ENCODE measurements around the gene PIK3R4.

The PIK3R4 gene

DNA sequence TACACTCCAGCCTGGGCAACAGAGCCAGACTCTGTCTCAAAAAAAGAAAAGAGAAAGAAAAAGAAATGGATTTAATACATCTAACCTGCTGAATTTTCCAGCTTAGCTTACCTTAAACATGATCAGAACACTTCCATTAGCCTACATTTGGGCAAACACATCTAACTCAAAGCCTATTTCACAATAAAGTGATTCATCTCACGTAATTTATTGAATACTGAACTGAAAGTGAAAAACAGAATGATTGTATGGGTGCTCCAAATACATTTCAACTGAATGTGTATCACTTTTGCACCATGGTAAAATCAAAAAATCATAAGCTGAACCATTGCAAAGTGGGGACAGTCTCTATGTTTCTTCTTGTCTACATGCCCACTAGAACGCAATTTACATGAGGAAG lies 9.0 kb downstream of the PIK3R4 start:
- Histone ChIP-seq H3K4me3 (ENCODE audit: insufficient read depth in 1 of 2, low read depth in 1 of 2, low read length in 2 of 2) (peak overlapping the region in 1 of 2 experiments; percentile 48), H2AFZ (ENCODE audit: low read depth, low read length) (no peak overlapping the region), H3K23ac (ENCODE audit: low read length in 2 of 2) (no peak overlapping the region), H3K27me3 (ENCODE audit: control insufficient read depth in 1 of 2, insufficient read depth in 1 of 2, low read length in 2 of 2) (no peaks in the 10 kb centered on the region), H2BK5ac (ENCODE audit: low read depth, low read length, poor library complexity, severe bottlenecking) (no peak overlapping the region), H3K4ac (ENCODE audit: low read depth in 1 of 2, low read length in 2 of 2) (no peak overlapping the region), H4K91ac (ENCODE audit: low read length) (no peak overlapping the region), H2AK5ac (ENCODE audit: low read length, severe bottlenecking) (no peak overlapping the region), H3K14ac (ENCODE audit: low read length in 2 of 2) (no peak overlapping the region), H3K4me2 (ENCODE audit: low read length, poor library complexity, severe bottlenecking) (no peak overlapping the region), H2BK12ac (ENCODE audit: low read length in 2 of 2) (no peak overlapping the region), H2BK15ac (ENCODE audit: low read depth, poor library complexity, severe bottlenecking) (no peak overlapping the region), H3K9ac (ENCODE audit: low read length) (peak overlapping the region; percentile 34), H3K18ac (ENCODE audit: low read depth in 1 of 2, low read length in 2 of 2) (no peak overlapping the region), H3K4me1 (ENCODE audit: control insufficient read depth, insufficient read depth, low read depth, low read length) (no peaks in the 10 kb centered on the region), H4K8ac (ENCODE audit: low read length) (no peak overlapping the region), H3K27ac (ENCODE audit: low read length, poor library complexity, severe bottlenecking) (no peak overlapping the region), H2BK120ac (ENCODE audit: low read depth, low read length) (no peak overlapping the region), H3K79me1 (replicated peaks; ENCODE audit: low read length, poor library complexity, severe bottlenecking) (peaks cover 18% of the 10 kb centered on the region), H3K9me3 (ENCODE audit: control insufficient read depth, low read length) (no peaks in the 10 kb centered on the region), H3K36me3 (ENCODE audit: control insufficient read depth in 1 of 2, insufficient read depth in 2 of 2, low read depth in 1 of 2, low read length in 2 of 2) (peaks cover 0 to 57% of the 10 kb centered on the region in 2 experiments)
- WGBS = no CpG with 5 or more reads among the region's 2 CpGs
- DNase-seq = peak; percentile 12

DNA sequence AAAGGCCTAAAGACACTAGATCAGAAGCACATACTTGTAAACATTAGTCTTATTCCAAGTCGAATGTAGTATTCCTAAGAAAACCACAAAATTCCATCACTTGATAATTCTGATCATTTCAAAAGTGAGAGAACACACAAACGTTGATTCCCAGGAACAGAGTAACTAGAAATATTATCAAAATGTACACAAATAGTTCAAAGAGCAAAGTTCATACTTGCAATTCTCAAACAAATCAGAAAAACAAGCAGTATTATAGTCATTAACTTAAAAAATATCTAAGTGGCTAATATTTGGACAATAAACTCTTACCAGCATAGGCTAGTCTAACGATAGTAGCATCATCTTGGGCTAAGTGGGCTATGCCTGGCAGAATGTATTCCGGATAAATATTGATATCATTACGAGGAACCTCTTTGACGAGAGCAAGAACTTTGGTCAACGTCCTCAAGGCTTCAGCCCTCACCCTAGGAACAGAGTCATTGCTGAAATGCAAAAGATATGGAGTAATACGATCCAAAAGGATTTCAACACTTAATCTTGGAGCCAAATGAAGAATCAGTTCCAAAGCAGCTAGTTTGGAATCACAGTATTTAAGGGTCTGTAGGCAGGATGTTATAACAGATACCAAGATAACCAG lies 13.3 kb downstream of the PIK3R4 start:
- Histone ChIP-seq H2BK5ac (ENCODE audit: low read depth, low read length, poor library complexity, severe bottlenecking) (no peak overlapping the region), H3K4me1 (ENCODE audit: control insufficient read depth, insufficient read depth, low read depth, low read length) (no peaks in the 10 kb centered on the region), H3K4me2 (ENCODE audit: low read length, poor library complexity, severe bottlenecking) (no peak overlapping the region), H3K4me3 (ENCODE audit: insufficient read depth in 1 of 2, low read depth in 1 of 2, low read length in 2 of 2) (no peak overlapping the region), H3K23ac (ENCODE audit: low read length in 2 of 2) (no peak overlapping the region), H2BK15ac (ENCODE audit: low read depth, poor library complexity, severe bottlenecking) (no peak overlapping the region), H3K9ac (ENCODE audit: low read length) (no peak overlapping the region), H3K36me3 (ENCODE audit: control insufficient read depth in 1 of 2, insufficient read depth in 2 of 2, low read depth in 1 of 2, low read length in 2 of 2) (peaks cover 0 to 42% of the 10 kb centered on the region in 2 experiments), H4K91ac (ENCODE audit: low read length) (no peak overlapping the region), H3K27me3 (ENCODE audit: control insufficient read depth in 1 of 2, insufficient read depth in 1 of 2, low read length in 2 of 2) (no peaks in the 10 kb centered on the region), H3K27ac (ENCODE audit: low read length, poor library complexity, severe bottlenecking) (no peak overlapping the region), H2BK120ac (ENCODE audit: low read depth, low read length) (no peak overlapping the region), H3K9me3 (ENCODE audit: control insufficient read depth, low read length) (no peaks in the 10 kb centered on the region), H3K79me1 (replicated peaks; ENCODE audit: low read length, poor library complexity, severe bottlenecking) (peaks cover 15% of the 10 kb centered on the region), H3K4ac (ENCODE audit: low read depth in 1 of 2, low read length in 2 of 2) (no peak overlapping the region), H4K8ac (ENCODE audit: low read length) (no peak overlapping the region), H3K18ac (ENCODE audit: low read depth in 1 of 2, low read length in 2 of 2) (no peak overlapping the region), H2AK5ac (ENCODE audit: low read length, severe bottlenecking) (no peak overlapping the region), H2BK12ac (ENCODE audit: low read length in 2 of 2) (no peak overlapping the region), H3K14ac (ENCODE audit: low read length in 2 of 2) (no peak overlapping the region), H2AFZ (ENCODE audit: low read depth, low read length) (no peak overlapping the region)
- WGBS = over 99% methylated on average over 8 of the region's 8 CpGs
- no peak for DNase-seq

DNA sequence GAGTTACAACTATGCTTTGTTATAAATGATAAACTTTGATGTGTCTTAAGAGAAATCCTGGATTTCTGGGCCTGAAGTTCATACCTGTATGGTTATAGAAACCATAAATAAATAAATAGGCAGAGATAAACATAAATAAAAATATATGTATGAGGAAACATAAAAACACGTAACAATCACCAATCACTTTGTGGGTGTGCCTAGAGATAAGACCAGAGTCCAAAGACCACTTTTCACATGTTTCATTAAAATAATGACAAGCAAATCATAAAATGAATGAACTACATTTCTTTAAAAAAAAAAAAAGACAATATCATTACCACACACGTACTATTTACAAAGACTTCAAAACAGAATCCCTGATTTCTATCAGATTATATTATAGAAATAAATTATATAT lies 14.1 kb downstream of the PIK3R4 start:
- H3K27me3 ChIP-seq (ENCODE audit: control insufficient read depth in 1 of 2, insufficient read depth in 1 of 2, low read length in 2 of 2) = no peaks in the 10 kb centered on the region
- no peaks in the 10 kb centered on the region for H3K9me3 ChIP-seq (ENCODE audit: control insufficient read depth, low read length)
- H4K91ac ChIP-seq (ENCODE audit: low read length) = no peak overlapping the region
- H3K4me3 ChIP-seq (ENCODE audit: insufficient read depth in 1 of 2, low read depth in 1 of 2, low read length in 2 of 2) = no peak overlapping the region
- no peak overlapping the region for H3K27ac ChIP-seq (ENCODE audit: low read length, poor library complexity, severe bottlenecking)
- no peak overlapping the region for H2BK12ac ChIP-seq (ENCODE audit: low read length in 2 of 2)
- H4K8ac ChIP-seq (ENCODE audit: low read length) = no peak overlapping the region
- H3K4ac ChIP-seq (ENCODE audit: low read depth in 1 of 2, low read length in 2 of 2) = no peak overlapping the region
- no peak overlapping the region for H3K23ac ChIP-seq (ENCODE audit: low read length in 2 of 2)
- H3K9ac ChIP-seq (ENCODE audit: low read length) = no peak overlapping the region
- H2BK15ac ChIP-seq (ENCODE audit: low read depth, poor library complexity, severe bottlenecking) = no peak overlapping the region
- H3K4me2 ChIP-seq (ENCODE audit: low read length, poor library complexity, severe bottlenecking) = no peak overlapping the region
- H3K18ac ChIP-seq (ENCODE audit: low read depth in 1 of 2, low read length in 2 of 2) = no peak overlapping the region
- H2AK5ac ChIP-seq (ENCODE audit: low read length, severe bottlenecking) = no peak overlapping the region
- no peaks in the 10 kb centered on the region for H3K4me1 ChIP-seq (ENCODE audit: control insufficient read depth, insufficient read depth, low read depth, low read length)
- H3K79me1 ChIP-seq (replicated peaks; ENCODE audit: low read length, poor library complexity, severe bottlenecking) = peaks cover 15% of the 10 kb centered on the region
- peaks cover 0 to 42% of the 10 kb centered on the region in 2 experiments for H3K36me3 ChIP-seq (ENCODE audit: control insufficient read depth in 1 of 2, insufficient read depth in 2 of 2, low read depth in 1 of 2, low read length in 2 of 2)
- DNase-seq = no peak
- WGBS = no CpG with 5 or more reads among the region's 2 CpGs
- no peak overlapping the region for H2BK120ac ChIP-seq (ENCODE audit: low read depth, low read length)
- H2BK5ac ChIP-seq (ENCODE audit: low read depth, low read length, poor library complexity, severe bottlenecking) = no peak overlapping the region
- H3K14ac ChIP-seq (ENCODE audit: low read length in 2 of 2) = no peak overlapping the region
- H2AFZ ChIP-seq (ENCODE audit: low read depth, low read length) = no peak overlapping the region

DNA sequence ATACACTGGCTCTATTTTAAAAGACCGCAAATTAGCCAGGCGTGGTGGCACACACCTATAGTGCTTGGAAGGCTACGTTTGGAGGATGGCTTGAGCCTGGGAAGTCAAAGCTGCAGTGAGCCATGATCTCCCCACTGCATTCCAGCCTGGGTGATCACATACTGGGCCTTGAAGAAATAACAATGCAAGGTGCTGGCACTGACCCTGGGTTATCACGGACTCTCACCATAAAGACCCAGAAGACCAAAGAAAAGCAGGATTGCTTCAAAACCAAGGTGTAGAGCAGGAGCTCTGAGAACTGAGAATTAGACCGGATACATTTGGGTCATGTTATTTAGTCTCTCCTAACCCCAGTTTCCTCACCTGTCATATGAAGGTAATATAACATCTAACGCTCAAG lies 14.8 kb downstream of the PIK3R4 start:
- H3K9ac ChIP-seq (ENCODE audit: low read length) = no peak overlapping the region
- H2AK5ac ChIP-seq (ENCODE audit: low read length, severe bottlenecking) = no peak overlapping the region
- no peak overlapping the region for H2AFZ ChIP-seq (ENCODE audit: low read depth, low read length)
- H3K9me3 ChIP-seq (ENCODE audit: control insufficient read depth, low read length) = no peaks in the 10 kb centered on the region
- H4K8ac ChIP-seq (ENCODE audit: low read length) = no peak overlapping the region
- no peaks in the 10 kb centered on the region for H3K27me3 ChIP-seq (ENCODE audit: control insufficient read depth in 1 of 2, insufficient read depth in 1 of 2, low read length in 2 of 2)
- peaks cover 11% of the 10 kb centered on the region for H3K79me1 ChIP-seq (replicated peaks; ENCODE audit: low read length, poor library complexity, severe bottlenecking)
- no peak overlapping the region for H2BK12ac ChIP-seq (ENCODE audit: low read length in 2 of 2)
- peaks cover 0 to 42% of the 10 kb centered on the region in 2 experiments for H3K36me3 ChIP-seq (ENCODE audit: control insufficient read depth in 1 of 2, insufficient read depth in 2 of 2, low read depth in 1 of 2, low read length in 2 of 2)
- H3K4me3 ChIP-seq (ENCODE audit: insufficient read depth in 1 of 2, low read depth in 1 of 2, low read length in 2 of 2) = no peak overlapping the region
- H3K18ac ChIP-seq (ENCODE audit: low read depth in 1 of 2, low read length in 2 of 2) = no peak overlapping the region
- no peak overlapping the region for H2BK120ac ChIP-seq (ENCODE audit: low read depth, low read length)
- H2BK5ac ChIP-seq (ENCODE audit: low read depth, low read length, poor library complexity, severe bottlenecking) = no peak overlapping the region
- H3K27ac ChIP-seq (ENCODE audit: low read length, poor library complexity, severe bottlenecking) = no peak overlapping the region
- WGBS = 97% methylated on average over 5 of the region's 6 CpGs
- H3K4me2 ChIP-seq (ENCODE audit: low read length, poor library complexity, severe bottlenecking) = no peak overlapping the region
- DNase-seq = no peak
- no peak overlapping the region for H3K4ac ChIP-seq (ENCODE audit: low read depth in 1 of 2, low read length in 2 of 2)
- H3K23ac ChIP-seq (ENCODE audit: low read length in 2 of 2) = no peak overlapping the region
- H4K91ac ChIP-seq (ENCODE audit: low read length) = no peak overlapping the region
- no peak overlapping the region for H2BK15ac ChIP-seq (ENCODE audit: low read depth, poor library complexity, severe bottlenecking)
- H3K4me1 ChIP-seq (ENCODE audit: control insufficient read depth, insufficient read depth, low read depth, low read length) = no peaks in the 10 kb centered on the region
- no peak overlapping the region for H3K14ac ChIP-seq (ENCODE audit: low read length in 2 of 2)
